HG03066 (cell line): ENCODE results near the gene MED13.
"Not testable (repeated sequence)": the region's sequence is repeated elsewhere in the genome, so short reads cannot be mapped to it uniquely, and the experiment has no call there.

Experiments
- ATAC-seq: cut with Tn5 transposase; IDR thresholded peaks from one replicate; pipeline ENCODE4 v1.9.1; 2021; ENCODE audit warnings: low read depth; ENCODE audit not compliant: unreplicated experiment

The MED13 gene

DNA sequence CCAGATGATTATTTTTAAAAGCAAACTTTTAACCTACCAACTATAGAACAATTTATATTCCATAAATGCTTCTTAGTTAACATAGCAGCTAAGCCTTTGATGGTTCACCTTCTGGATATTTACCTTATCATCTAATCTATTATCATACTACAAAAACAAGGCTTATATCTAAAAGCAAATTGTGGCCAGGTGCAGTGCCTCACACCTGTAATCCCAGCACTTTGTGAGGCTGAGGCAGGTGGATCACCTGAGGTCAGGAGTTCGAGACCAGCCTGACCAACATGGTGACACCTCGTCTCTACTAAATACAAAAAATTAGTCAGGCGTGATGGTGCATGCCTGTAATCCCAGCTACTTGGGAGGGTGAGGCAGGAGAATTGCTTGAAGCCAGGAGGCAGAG, 61.9 kb downstream of the MED13 start:
- not testable (repeated sequence) for ATAC-seq

DNA sequence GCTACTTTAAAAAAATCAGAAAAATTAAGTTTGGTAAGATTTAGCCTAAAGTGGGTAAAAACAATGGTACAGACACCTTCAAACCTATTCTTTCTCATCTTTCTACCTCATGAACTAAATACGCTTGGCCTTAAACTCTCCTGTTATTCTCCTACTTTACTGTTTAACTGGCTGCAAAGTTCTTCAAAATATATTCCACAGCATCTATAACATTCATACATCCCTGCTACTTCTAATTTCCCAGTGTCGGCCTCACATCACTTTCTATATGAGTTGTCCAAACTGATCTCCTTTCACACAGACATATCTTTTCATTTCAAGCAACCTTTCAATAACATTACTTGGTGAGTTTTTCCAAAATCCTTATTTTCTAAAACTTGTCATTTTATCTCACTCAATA, 64.0 kb downstream of the MED13 start:
- ATAC-seq: no peak

DNA sequence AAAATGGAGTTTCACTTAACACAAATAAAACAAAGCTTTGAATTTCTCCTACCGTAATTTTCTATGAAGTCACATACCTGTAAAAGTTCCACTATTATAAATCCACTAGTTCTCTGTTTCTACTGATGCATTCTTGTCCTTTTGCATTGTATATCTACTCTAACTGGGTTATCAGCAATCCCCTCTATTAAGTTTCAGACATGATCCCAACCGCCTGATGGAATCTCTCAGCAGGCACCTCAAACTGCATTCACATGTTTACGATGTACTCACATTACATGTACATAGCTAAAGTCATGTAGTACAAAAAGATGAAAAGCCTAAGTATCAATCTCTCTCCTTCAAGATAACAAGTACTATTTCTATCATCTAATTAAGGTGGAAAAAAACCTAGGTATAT, 64.9 kb downstream of the MED13 start:
- no peak for ATAC-seq

DNA sequence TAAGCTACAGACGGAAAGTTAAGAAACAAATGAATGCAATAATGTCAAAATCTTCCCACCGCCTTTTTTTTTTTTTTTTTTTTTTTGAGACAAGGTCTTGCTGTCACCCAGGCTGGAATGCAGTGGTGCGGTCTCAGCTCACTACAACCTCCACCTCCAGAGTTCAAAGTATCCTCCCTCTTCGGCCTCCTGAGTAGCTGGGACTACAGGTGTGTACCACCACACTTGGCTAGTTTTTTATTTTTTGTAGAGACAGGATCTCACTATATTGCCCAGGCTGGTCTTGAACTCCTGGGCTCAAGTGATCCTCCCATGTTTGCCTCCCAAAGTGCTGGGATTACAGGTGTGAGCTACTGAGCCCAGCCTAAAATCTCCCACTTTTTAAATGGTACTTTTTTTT, 66.5 kb downstream of the MED13 start:
- not testable (repeated sequence) for ATAC-seq

DNA sequence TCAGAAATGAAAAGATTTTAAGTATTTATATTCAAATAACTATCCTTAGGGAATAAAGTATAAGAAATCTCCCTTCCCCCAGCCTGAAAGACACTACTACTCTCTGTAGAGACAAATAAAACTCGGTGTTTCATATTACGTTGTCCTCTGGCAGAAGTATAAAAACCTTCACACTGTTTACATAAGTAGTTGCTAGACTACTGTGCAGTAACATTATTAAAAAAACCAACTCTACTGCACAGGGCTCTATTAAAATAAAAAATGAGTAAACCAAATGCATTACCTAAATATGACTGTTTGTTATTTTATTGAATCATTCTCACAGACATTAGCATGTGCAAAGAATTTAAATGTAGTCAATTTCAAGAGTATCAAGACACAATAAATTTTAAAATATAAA, 67.4 kb downstream of the MED13 start:
- no peak for ATAC-seq

DNA sequence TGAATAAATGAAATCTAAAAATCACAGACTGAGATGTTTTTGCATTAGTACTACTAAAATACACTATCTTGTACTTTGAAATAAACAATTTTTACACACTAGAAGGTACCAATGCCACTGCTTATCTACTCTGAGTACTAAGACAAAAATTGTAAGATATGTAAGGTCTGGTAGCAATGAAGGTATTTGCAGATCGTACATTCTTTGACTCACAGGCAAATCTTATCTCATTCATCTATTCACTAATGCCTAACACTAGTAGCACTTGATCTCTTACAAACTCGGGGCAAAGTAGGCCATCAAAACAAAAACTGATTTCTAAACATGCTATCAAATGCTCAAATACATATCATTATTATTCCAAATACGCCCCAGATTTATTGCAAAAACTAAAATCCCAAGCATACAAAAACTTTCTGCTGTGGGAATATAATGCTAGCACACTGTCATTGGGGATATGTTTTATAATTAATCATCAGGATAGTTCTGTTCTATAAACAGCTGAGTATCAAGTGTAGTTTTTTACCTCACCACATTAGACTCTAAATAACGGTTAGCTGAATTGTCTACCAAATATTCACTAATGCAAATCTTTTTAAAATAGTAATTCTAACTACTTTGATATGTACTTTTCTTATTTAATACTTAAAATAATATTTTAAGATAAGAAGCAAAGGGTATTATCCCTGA, 68.0 kb downstream of the MED13 start:
- no peak for ATAC-seq

DNA sequence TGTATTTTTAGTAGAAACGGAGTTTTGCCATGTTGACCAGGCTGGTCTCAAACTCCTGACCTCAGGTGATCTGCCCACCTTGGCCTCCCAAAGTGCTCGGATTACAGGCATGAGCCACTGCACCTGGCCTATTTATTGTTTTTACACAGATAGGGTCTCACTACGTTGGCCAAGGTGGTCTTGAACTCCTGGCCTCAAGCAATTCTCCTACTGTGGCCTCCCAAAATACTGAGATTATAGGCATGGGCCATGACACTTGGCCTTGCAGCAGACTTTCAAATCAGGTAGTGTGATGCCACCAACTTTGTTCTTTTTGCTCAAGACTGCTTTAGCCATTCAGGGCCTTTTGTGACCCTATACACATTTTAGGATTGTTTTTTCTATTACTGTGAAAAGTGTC, 75.6 kb downstream of the MED13 start:
- no peak for ATAC-seq

DNA sequence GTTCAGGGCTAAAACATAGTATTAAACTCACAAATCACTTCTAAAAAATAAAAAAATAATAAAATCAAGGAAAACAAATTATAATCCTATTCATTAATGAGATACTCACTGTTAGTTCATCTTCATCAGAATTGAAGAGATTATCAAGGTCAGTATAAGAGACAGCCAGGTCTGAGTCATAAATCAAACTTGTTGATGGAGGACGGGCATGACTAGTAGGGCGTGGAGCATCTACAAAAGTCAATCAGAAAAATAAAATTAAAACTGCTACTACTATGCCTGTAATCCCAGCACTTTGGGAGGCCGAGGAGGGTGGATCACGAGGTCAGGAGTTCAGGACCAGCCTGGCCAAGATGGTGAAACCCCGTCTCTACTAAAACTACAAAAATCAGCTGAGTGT, 78.2 kb downstream of the MED13 start:
- ATAC-seq: no peak

DNA sequence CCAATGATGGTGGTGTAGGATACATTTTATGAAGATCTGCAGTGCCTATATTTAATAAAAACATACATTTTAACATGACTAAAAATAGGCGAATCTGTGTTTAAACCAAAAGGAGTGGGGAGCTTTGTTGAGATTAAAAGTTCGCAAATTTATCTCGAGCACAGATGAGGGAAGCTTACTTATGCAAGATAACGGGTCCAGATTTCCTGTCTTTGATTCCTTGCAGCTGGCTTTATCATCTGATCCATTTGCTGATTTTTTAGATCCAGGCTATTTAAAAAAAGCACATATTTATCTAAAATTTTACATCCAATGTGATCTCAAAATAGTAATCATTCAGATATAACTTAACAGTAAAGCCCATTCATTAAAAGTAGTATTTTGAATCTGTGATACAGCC, 80.3 kb downstream of the MED13 start:
- no peak for ATAC-seq

DNA sequence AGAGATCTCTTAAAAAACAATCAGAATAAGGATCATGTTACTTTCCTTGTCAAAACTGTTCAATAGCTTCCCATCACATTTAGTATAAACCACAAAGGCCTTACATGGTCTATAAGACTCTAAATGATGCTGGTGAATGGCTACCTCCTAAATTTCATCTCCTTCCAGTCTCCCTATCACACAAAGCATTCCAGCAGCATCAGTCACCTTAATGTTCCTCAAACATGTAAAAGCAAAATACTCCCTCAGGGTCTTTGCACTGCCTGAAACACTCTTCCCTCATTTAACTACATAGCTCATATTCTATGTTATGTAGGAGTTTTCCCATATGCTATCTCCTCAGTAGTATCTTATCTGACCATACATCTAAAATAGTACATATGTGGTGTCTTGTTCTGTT, 83.8 kb downstream of the MED13 start:
- ATAC-seq: no peak

DNA sequence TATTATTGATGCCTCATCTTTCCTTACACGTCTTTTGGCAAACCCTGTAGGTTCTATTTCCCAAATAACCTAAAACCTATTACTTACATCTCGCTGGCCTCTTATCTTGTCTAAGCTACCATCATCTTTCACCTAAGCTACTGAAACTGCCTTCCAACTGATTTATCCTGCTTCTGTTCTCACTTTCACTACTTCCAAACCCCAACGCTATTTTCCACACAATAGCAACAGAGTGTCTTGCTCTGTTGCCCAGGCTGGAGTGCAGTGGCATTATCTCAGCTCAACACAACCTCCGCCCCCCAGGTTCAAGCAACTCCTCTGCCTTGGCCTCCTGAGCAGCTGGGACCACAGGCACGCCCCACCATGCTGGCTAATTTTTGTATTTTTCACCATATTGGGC, 84.5 kb downstream of the MED13 start:
- no peak for ATAC-seq

DNA sequence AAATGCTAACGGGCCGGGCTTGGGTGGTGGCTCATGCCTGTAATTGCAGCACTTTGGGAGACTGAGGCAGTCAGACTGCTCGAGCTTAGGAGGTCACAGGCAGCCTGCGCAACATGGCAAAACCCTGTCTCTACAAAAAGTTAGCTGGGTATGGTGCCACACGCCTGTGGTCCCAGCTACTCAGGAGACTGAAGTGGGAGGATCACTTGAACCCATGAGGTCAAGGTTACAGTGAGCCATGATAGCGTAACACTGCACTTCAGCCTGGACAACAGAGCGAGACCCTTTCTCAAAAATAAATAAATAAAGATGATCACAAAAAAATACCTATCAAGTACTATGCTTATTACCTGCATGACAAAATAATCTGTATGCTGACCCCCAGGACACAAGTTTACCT, 91.0 kb downstream of the MED13 start:
- no peak for ATAC-seq

DNA sequence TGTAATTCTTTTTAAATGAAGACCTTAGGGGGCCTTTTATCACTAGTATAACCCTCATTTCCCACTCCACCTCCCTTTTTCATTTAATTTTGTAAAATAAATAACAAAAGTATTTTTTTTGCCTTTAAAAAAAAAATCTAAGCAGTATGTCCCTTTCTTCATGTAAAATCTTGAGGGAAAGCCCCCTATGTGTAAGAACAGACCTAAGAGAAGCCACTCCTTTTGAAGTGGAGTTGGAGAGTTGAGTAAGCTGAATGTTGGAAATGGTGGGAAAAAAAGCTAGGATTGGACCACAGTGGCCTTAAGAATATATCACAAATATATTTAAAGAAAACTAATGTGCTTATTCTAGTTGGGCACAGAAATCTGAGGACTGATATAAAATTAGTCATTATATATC, 92.8 kb downstream of the MED13 start:
- no peak for ATAC-seq

DNA sequence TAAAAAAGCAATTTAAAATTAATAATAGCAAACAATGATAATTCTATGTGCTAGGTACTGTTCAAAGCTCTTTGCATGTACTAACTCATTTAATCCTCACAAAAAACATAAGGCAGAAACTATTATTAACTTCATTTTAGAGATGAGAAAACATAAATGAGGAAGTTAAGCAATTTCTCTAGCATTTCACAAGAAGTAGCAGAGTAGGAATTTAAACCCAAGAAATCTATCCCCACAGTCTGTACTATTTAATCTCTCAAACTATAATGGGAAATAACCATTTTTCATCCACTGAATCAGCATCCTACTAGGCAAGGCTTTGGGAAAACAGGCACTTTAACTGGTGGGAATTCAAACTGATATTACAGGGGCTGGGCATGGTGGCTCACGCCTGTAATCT, 95.0 kb downstream of the MED13 start:
- no peak for ATAC-seq

DNA sequence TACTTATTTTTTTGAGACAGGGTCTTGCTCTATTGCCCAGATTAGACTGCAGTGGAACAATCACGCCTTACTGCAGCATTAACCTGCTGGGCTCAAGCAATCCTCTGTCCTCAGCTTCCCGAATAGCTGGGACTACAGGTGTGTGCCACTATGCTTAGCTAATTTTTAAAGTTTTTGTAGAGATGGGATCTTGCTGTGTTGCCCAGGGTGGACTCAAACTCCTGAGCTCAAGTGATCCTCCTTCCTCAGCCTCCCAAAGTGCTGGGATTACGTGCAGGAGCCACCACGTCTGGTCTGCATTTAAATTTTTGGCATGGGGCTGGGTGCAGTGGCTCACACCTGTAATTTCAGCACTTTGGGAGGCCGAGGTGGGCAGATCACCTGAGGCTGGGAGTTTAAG, 96.3 kb downstream of the MED13 start:
- no peak for ATAC-seq

DNA sequence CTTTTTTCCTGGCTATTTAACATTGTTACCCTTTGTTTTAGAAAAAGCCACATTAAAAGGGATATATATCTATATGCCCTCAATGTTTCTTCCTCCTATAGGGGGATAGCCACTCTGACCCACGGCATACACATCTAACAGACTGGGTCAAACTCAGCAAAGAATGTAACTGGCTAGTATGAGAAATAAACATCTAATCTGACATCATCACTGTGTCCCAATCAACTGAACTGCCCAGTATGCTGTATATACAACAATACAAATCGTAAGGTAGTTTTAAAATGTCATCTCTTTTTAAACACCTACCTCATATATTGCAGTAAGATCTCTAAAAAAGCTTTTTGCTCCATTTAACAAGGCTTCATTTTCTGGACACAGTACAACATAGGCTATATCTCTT, 97.3 kb downstream of the MED13 start:
- no peak for ATAC-seq

DNA sequence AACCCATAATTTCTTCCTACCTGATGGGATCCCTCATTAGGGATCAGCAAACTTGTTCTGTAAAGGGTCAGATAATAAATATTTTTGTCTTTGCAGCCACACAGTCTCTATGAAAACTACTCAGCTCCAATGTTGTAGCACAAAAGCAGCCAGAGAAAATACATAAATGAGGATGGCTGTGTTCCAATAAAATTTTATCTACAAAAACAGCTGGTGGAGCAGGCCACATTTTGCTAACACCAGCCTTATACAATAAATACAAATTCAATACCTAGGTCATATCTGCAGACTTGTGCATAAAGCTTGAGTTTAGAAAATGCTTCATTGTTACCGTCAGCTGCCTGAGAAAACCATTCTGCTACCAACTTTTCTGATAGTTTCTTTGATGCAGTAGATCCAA, 98.9 kb downstream of the MED13 start:
- no peak for ATAC-seq

DNA sequence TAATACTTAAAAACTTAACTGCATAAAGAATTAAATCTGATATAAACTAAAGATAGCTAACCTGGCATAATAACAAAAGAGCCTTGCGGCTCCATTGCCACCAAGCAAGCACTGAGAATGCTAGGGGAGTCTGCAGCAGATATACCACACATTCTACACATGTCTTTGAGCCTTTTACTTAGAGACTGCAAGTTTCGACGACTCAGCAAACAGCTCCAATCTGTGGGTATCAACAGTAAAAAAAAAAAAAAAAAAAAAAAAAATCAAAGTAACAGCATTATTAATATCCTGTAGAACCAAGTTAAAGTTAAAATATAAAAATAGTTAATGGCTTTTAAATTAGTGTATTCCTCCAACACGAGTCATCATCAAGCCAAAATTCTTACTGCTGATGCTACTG, 109.5 kb downstream of the MED13 start:
- ATAC-seq: no peak

DNA sequence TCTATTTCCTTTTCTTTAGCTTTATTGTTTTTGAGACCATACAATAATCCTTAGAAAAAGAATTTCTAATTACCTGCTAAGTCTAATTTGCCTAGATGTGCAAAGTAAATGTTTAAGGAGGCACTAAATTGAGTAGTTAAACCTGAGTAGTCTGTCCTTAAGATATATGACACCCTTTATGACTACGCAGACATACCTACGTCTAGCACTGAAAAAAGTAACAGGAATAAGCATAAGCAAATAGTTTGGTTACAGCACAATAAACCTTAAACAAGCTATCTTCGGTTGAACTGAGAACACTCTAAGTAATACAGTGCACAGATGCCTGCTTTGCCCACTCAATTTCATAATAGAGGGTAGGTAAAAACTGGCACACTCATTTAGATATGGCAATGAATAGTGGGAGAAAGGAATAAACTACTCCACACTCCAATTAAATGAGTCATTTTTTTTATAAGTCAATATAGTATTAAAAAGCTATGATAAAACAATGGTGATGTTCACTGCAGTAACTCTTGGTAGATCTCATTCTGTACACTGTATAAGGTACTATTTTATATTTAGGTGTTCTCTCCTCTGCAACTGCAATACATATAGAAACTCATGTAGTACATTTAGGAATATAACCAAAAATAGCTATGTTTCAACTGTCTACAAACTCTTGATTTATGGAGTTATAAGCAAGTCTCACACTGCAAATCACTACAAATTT, 117.6 kb downstream of the MED13 start:
- no peak for ATAC-seq

DNA sequence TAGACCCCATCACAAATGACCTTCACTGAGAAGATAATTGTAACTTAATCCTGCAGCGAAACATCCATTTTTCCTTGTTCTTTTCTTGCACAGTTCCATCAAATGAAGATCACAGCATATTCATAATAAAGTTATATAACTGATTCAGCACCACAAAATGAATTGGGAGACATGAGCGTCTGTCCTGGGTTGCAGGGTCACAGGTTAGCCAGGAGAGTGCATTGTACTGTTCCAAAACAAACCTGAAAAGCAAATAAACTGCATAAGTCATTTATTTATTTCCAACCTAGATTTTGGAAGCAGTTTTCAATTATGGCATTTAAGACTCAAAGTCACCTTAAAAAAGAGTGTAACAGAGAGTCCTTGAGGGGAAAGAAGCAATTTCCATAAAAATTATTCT, 118.7 kb downstream of the MED13 start:
- ATAC-seq: no peak

DNA sequence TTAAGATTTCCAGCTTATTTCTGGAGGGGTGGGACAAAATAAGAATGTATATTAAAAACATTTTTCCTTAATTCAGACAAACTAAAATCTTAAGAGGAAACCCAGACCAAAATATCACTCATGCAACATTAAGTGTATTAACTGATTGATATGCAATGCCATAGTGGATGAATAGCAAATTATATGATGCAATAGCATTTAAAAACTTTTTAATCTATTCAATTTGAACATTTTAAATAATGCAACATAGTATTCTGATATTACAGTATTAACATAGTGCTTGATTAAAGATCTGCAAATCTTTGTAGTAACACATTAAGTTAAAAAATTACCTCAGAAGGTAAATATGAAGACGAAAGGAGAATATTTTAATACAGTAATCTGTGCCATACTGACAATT, 122.0 kb downstream of the MED13 start:
- ATAC-seq: no peak

DNA sequence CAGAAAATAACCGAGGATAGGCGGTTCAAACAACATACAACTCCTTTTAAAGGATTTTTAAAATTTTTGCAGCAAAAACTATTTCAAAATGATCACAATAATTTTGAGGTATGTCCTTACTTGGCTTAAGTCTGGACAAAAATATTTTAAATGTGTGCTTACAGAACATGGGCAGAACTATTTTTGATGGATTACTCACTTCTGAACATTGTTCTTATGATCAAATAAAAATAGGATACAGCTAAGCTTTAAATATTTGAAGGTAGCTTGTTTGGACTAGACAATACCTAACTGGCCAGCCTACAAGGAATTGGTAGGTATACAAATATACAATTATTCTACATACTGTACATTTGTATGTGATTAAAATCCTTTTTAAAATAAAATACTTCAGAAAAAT, 123.0 kb downstream of the MED13 start:
- ATAC-seq: no peak

DNA sequence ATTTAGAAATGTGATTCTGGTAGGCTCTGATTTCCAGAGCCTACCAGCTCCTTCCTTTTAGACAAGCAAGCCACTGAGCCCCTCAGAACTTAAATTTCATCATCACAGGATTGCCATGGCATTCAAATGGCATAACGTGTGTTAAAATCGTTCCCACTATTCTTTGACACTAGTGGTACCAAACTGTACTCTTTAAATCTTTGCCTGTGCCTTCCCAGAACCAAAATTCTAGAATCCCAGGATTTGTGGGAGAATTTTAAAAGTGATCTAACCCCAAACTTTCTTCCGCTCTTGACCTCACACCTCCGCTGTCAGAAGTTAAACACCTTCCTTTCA, 137.0 kb downstream of the MED13 start:
- ATAC-seq: no peak
